DND-41 (cell line): Measurements from ENCODE around the gene PLAC1.

Experiments used
- ATAC-seq: fragments of 200-7000 bp; cut with Tn5 transposase; 3 replicates; pipeline ENCODE4 v1.9.1; 2021; ENCODE audit warnings: low read depth; ENCODE audit not compliant: insufficient read depth
- DNase-seq: peaks from one replicate; pipeline ENCODE4 v3.0.0-alpha.2; 2020
- H2AFZ ChIP-seq: 2 replicates; pipeline ENCODE4 v1.6.0; 2012; ENCODE audit warnings: low read depth, low read length
- H3K27ac ChIP-seq: 2 replicates; pipeline ENCODE4 v1.5.1; 2012; ENCODE audit warnings: low read length, inconsistent platforms
- H3K27me3 ChIP-seq: fragments of 200-600 bp; sonication (generic); 2 replicates; pipeline ENCODE4 v1.6.0; 2012; ENCODE audit warnings: low read length, mild to moderate bottlenecking, inconsistent platforms; ENCODE audit not compliant: insufficient read depth, poor library complexity
- H3K36me3 ChIP-seq: 2 replicates; pipeline ENCODE4 v1.5.1; 2012; ENCODE audit warnings: low read length, inconsistent platforms; ENCODE audit not compliant: insufficient read depth
- H3K4me1 ChIP-seq: 2 replicates; pipeline ENCODE4 v1.5.1; 2012; ENCODE audit warnings: mild to moderate bottlenecking, low read length; ENCODE audit not compliant: insufficient read depth
- H3K4me2 ChIP-seq: 2 replicates; pipeline ENCODE4 v1.6.0; 2012; ENCODE audit warnings: mild to moderate bottlenecking, moderate library complexity, low read length, inconsistent platforms; ENCODE audit not compliant: insufficient read depth
- H3K4me3 ChIP-seq, 2 experiments: fragments of 200-600 bp in 1 of 2; shearing (Covaris generic) in 1 of 2; 2 replicates each; pipeline ENCODE4 v1.5.1; 2012 to 2016; ENCODE audit warnings: inconsistent platforms in 2 of 2, low read length in 2 of 2, mild to moderate bottlenecking in 2 of 2, low read depth in 1 of 2, moderate library complexity in 1 of 2
- H3K79me2 ChIP-seq: 2 replicates; pipeline ENCODE4 v1.6.0; 2012; ENCODE audit warnings: low read length, inconsistent platforms; ENCODE audit not compliant: insufficient read depth
- H3K9ac ChIP-seq: 2 replicates; pipeline ENCODE4 v1.6.0; 2012; ENCODE audit warnings: low read depth, mild to moderate bottlenecking, inconsistent platforms, low read length, moderate library complexity
- H3K9me3 ChIP-seq: 2 replicates; pipeline ENCODE4 v1.5.1; 2012; ENCODE audit warnings: low read length, moderate library complexity, mild to moderate bottlenecking, inconsistent platforms; ENCODE audit not compliant: insufficient read depth, severe bottlenecking
- H4K20me1 ChIP-seq: 2 replicates; pipeline ENCODE4 v1.6.0; 2012; ENCODE audit warnings: low read length; ENCODE audit not compliant: insufficient read depth
- EZH2 ChIP-seq: IDR thresholded peaks from 3 replicates; pipeline ENCODE4 v1.6.1; 2012; ENCODE audit warnings: borderline replicate concordance, low read depth, mild to moderate bottlenecking, moderate library complexity, low read length, inconsistent platforms; ENCODE audit not compliant: severe bottlenecking
- TF ChIP-seq, protein P1 (sequence below): IDR thresholded peaks from 2 replicates; pipeline ENCODE4 v1.5.1; 2012; ENCODE audit warnings: borderline replicate concordance, low read length, moderate library complexity, mild to moderate bottlenecking; ENCODE audit not compliant: poor library complexity, severe bottlenecking; ENCODE audit errors: extremely low read depth

The PLAC1 gene

DNA sequence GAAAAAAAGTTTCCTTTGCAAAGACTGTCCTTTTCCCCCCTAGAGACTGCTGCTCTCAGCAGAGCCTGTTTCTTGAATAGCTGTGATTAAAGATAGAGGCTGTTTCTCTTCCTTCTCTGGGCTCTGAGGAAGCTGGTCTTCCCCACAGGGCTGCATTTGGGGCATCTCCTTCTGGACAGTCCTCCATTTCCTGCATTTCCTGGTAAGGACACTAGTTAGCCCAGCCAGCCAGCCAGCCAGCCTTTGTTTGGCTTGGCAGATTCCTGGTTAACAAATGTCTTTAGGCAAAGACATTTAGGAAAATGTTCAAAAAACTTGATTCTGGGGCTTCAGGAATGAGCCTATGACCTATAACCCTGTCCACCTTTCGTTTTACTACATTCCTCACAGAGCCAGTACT is 34.0 kb upstream of the PLAC1 start:
- Histone ChIP-seq H3K9me3 (no peaks in the 10 kb centered on the region), H3K4me2 (no peak overlapping the region), H3K27ac (no peak overlapping the region), H3K9ac (no peak overlapping the region), H3K36me3 (no peaks in the 10 kb centered on the region), H3K79me2 (no peaks in the 10 kb centered on the region), H3K4me1 (no peaks in the 10 kb centered on the region), H3K4me3 (no peak overlapping the region), H3K27me3 (no peaks in the 10 kb centered on the region), H2AFZ (no peak overlapping the region), H4K20me1 (no peaks in the 10 kb centered on the region)
- ATAC-seq (no peak), DNase-seq (no peak)
- TF ChIP-seq EZH2: no peak
- TF ChIP-seq, protein P1, sequence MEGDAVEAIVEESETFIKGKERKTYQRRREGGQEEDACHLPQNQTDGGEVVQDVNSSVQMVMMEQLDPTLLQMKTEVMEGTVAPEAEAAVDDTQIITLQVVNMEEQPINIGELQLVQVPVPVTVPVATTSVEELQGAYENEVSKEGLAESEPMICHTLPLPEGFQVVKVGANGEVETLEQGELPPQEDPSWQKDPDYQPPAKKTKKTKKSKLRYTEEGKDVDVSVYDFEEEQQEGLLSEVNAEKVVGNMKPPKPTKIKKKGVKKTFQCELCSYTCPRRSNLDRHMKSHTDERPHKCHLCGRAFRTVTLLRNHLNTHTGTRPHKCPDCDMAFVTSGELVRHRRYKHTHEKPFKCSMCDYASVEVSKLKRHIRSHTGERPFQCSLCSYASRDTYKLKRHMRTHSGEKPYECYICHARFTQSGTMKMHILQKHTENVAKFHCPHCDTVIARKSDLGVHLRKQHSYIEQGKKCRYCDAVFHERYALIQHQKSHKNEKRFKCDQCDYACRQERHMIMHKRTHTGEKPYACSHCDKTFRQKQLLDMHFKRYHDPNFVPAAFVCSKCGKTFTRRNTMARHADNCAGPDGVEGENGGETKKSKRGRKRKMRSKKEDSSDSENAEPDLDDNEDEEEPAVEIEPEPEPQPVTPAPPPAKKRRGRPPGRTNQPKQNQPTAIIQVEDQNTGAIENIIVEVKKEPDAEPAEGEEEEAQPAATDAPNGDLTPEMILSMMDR: no peak

DNA sequence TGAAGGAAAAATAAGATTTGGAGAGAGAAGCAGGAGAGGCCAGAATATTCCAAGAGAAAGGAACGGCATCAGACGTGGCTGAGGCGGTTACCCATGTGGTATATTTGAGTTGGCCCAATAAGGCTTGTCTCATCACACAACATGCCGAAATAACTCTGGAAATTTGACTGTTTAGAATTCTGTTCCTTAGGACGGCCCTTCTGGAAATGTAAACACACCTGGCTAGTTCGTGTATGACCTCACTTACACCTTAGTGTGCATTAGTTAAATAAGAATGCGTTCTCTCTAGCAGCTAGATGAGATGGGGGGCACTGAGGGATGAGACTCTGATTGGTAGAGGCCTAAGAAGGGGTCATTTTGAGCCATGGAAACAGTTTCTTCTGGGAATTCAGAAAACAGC is 33.2 kb upstream of the PLAC1 start:
- no peak overlapping the region for H3K4me2 ChIP-seq
- H3K9me3 ChIP-seq: no peaks in the 10 kb centered on the region
- no peaks in the 10 kb centered on the region for H4K20me1 ChIP-seq
- no peak overlapping the region for H3K27ac ChIP-seq
- no peaks in the 10 kb centered on the region for H3K79me2 ChIP-seq
- no peak overlapping the region for H3K4me3 ChIP-seq
- no peaks in the 10 kb centered on the region for H3K4me1 ChIP-seq
- H3K27me3 ChIP-seq: no peaks in the 10 kb centered on the region
- H2AFZ ChIP-seq: no peak overlapping the region
- DNase-seq: no peak
- no peak overlapping the region for H3K9ac ChIP-seq
- H3K36me3 ChIP-seq: no peaks in the 10 kb centered on the region
- ATAC-seq: no peak
- no peak for TF ChIP-seq EZH2
- TF ChIP-seq, protein P1: no peak

DNA sequence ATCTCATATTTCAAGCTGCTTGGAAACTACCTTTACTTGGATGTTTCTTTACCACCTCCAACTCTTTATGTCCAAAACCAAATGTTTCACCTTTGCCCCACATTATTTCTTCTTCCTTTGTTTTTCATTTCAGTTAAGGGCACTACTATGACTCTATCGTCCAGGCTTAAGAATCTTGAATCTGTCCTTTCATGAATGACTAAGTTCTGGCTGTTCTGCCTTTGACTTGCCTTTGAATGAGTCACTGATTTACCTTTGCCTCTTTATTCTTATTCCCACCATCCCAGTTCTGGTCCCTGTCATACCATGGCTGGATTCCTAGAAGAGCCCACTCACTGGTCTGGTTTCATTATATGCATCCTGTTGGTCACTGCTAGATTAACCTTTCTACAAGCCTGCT is 30.6 kb upstream of the PLAC1 start:
- no peak for TF ChIP-seq EZH2
- TF ChIP-seq, protein P1: no peak
- no peaks in the 10 kb centered on the region for H3K79me2 ChIP-seq
- H3K9me3 ChIP-seq: no peaks in the 10 kb centered on the region
- H3K4me3 ChIP-seq: no peak overlapping the region
- no peak overlapping the region for H3K4me2 ChIP-seq
- H3K4me1 ChIP-seq: no peaks in the 10 kb centered on the region
- no peak overlapping the region for H2AFZ ChIP-seq
- no peak overlapping the region for H3K27ac ChIP-seq
- ATAC-seq (no peak), DNase-seq (no peak)
- H3K9ac ChIP-seq: no peak overlapping the region
- H3K36me3 ChIP-seq: no peaks in the 10 kb centered on the region
- H4K20me1 ChIP-seq: no peaks in the 10 kb centered on the region
- H3K27me3 ChIP-seq: no peaks in the 10 kb centered on the region
